ENCODE measurements around the gene GTF2IRD1. TPM values are rescaled to one million over a fixed set of nuclear protein-coding genes. Genes with fewer than 3 reads are reported as not detected.

Gene GTF2IRD1
- total RNA-seq, 1 donor from 2014 or later, result 2.7 TPM

DNA sequence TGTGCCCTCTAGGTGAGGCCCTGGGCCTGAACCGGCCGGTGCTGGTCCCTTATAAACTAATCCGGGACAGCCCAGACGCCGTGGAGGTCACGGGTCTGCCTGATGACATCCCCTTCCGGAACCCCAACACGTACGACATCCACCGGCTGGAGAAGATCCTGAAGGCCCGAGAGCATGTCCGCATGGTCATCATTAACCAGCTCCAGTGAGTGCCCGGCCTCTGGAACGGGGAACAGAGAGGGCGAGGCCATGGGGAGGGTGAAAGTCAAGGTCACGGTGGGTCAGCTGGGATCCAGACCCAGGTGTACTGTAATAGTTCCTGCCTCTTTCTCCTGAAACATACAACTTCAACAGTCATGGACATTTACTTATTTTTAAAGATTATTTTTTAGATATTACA, 137.1 kb downstream of the GTF2IRD1 start:
- H3K36me3 Mint-ChIP-seq (ENCODE audit: low read depth), result no peaks in the 10 kb centered on the region
- H3K4me3 Mint-ChIP-seq, result no peak overlapping the region
- no peaks in the 10 kb centered on the region for H3K9me3 Mint-ChIP-seq
- intact Hi-C loops (cut with micrococcal nuclease), result no loop called here
- H3K4me1 Mint-ChIP-seq, result no peaks in the 10 kb centered on the region
- DNase-seq, result no peak
- H3K27ac Mint-ChIP-seq, result no peak overlapping the region
- no peaks in the 10 kb centered on the region for H3K27me3 Mint-ChIP-seq

DNA sequence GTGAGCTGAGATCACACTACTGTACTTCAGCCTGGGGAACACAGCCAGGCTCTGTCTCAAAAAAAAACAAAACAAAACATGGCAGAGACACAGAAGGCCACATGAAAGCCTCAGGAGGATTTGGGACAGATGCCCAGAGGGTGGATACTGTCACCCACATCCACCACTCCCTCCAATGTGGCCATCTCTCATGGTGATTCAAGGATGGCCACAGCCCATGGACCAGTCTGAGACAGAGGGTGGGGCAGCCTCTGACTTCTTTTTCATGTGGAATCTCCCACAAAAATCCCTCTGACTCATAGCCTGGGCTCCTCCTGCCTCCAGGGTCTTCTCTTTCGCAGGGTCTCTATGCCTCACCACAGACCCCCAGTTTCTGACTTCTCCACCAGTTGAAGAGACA, 144.9 kb downstream of the GTF2IRD1 start:
- Mint-ChIP-seq H3K27me3 (no peaks in the 10 kb centered on the region), H3K4me3 (no peak overlapping the region), H3K9me3 (no peaks in the 10 kb centered on the region), H3K4me1 (peaks cover 4% of the 10 kb centered on the region), H3K36me3 (ENCODE audit: low read depth) (no peaks in the 10 kb centered on the region), H3K27ac (peak overlapping the region; percentile 59)
- intact Hi-C loops (cut with micrococcal nuclease), result no loop called here
- DNase-seq, result no peak

DNA sequence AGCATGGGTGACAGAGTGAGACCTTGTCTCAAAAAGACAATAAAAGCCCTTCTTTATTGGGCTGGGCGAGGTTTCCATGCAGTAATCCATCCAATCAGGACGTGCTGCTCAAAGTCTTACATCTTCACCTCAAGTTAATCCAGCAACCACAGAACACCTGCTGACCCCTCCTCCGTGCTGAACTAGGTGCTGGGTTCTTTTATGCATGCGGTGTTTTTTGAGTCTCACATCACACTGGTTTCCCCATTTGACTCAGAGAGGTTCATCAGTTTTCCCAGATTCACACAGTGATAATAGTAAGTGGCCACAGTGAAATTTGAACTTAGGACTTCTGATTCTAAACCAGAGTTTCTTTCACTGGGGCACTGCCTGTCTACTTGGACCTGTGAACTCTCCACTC, 145.5 kb downstream of the GTF2IRD1 start:
- Mint-ChIP-seq H3K27ac (no peak overlapping the region), H3K4me1 (peaks cover 4% of the 10 kb centered on the region), H3K27me3 (no peaks in the 10 kb centered on the region), H3K4me3 (no peak overlapping the region), H3K36me3 (ENCODE audit: low read depth) (no peaks in the 10 kb centered on the region), H3K9me3 (no peaks in the 10 kb centered on the region)
- no peak for DNase-seq
- intact Hi-C loops (cut with micrococcal nuclease), result no loop called here

DNA sequence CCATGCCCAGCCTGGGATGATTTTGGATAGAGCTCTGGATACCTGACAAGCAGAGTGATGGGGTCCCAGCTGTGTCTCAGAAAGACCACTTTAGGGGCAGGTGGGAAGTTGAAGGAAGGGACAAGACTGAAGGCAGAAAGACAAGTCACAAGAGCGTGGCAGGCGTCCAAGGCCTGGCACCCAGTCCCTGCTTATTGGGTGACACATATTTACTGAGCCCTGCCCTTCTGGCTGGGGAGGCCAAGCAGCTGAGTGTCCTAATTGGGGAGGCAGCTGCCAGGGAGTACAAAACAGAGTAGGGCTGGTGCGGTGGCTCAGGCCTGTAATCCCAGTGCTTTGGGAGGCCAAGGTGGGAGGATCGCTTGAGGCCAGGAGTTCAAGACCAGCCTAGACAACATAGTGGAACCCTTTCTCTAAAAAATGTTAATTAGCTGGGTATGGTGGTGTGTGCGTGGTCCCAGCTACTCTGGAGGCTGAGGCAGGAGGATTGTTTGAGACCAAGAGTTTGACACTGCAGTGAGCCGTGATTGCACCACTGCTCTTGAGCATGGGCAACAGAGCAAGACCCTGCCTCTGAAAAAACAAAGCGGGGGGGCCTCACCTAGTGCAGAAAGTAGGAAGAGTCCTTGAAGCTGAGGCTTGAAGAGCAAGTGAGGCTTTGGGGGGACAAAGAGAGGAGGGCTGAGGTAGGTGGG, 150.8 kb downstream of the GTF2IRD1 start:
- no peaks in the 10 kb centered on the region for H3K36me3 Mint-ChIP-seq (ENCODE audit: low read depth)
- intact Hi-C loops (cut with micrococcal nuclease), result no loop called here

DNA sequence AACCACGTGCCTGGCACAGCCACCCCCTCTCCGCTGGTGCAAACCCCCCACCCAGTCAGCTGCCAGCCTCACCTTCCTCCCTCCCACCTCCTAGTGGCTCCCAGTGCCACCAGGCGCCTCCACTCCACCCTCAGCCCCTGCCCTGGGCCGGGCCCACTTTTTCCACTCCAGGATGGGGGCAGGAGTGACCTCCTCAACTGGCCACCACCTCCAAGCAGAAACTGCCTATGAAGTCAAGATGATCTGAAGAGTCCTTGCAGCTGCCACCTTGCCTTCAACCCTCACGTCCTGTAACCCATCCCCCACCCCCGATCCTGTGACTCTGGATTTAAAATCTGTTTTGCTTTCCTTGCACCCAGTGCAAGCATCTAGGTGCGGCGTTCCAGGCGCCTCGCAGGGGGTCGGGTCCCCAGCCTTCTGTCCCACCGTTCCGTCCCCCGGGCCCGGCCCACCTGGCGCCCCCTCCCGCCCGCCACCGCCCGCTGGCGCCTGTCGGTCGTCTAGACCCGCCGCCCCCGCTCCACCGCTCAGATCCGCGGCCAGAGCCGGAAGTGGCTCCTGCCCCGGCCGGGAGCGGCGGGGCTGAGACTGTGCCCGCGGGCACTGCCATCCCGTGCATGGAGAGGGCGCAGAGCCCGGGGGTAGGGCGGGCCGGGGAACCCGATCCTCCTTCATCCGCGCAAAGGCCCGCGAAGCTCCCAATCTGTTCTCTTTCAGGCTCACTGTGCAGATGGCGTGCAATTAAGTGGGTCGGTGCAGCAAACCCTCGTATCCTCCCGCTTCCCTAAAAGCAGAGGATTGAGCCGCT, 152.6 kb downstream of the GTF2IRD1 start:
- H3K4me1 Mint-ChIP-seq, result peaks cover 9% of the 10 kb centered on the region
- H3K4me3 Mint-ChIP-seq, result peak overlapping the region; percentile 76
- H3K36me3 Mint-ChIP-seq (ENCODE audit: low read depth), result no peaks in the 10 kb centered on the region
- peak; percentile 77 for DNase-seq
- intact Hi-C loops (cut with micrococcal nuclease), result no loop called here
- no peaks in the 10 kb centered on the region for H3K9me3 Mint-ChIP-seq
- peaks cover 6% of the 10 kb centered on the region for H3K27me3 Mint-ChIP-seq
- no peak overlapping the region for H3K27ac Mint-ChIP-seq

More for the DNA sequence above, 150.8 kb downstream of the GTF2IRD1 start:
- H3K4me1 Mint-ChIP-seq, result peaks cover 10% of the 10 kb centered on the region
- no peak for DNase-seq
- no peaks in the 10 kb centered on the region for H3K9me3 Mint-ChIP-seq
- H3K4me3 Mint-ChIP-seq, result peak overlapping the region; percentile 42
- H3K27ac Mint-ChIP-seq, result peak overlapping the region; percentile 68
- H3K27me3 Mint-ChIP-seq, result peaks cover 6% of the 10 kb centered on the region

DNA sequence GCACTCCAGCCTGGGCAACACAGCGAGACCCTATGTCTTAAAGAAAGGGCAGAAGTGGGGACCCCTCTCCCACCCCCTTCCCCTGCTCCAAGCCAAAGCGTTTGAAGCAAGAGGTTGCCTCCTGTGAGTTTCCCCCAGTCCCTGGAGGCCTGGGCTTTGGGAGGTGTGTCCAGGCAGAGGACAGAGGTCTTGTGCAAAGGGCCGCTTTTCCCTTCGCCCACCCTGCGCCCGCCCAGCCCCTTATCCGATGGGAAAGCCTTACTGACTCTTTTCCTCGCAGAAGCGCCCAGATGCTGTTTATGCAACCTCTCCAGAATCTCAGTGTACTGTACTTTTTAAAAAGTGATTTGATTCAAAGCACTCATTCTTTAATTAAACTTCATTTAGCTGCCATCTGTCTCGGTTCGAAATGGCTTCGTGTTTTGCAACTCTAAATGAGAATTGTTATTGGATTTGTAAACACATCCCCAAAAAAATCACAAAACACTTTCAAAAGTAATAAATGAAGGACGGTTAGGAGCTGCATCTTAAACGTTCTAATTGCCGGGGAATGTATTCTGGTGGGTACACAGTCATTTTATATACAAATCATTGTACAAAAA, 153.3 kb downstream of the GTF2IRD1 start:
- Mint-ChIP-seq H3K27ac (no peak overlapping the region), H3K4me1 (peaks cover 9% of the 10 kb centered on the region), H3K9me3 (no peaks in the 10 kb centered on the region), H3K27me3 (peaks cover 6% of the 10 kb centered on the region), H3K4me3 (peak overlapping the region; percentile 76), H3K36me3 (ENCODE audit: low read depth) (no peaks in the 10 kb centered on the region)
- no peak for DNase-seq
- intact Hi-C loops (cut with micrococcal nuclease), result no loop called here

DNA sequence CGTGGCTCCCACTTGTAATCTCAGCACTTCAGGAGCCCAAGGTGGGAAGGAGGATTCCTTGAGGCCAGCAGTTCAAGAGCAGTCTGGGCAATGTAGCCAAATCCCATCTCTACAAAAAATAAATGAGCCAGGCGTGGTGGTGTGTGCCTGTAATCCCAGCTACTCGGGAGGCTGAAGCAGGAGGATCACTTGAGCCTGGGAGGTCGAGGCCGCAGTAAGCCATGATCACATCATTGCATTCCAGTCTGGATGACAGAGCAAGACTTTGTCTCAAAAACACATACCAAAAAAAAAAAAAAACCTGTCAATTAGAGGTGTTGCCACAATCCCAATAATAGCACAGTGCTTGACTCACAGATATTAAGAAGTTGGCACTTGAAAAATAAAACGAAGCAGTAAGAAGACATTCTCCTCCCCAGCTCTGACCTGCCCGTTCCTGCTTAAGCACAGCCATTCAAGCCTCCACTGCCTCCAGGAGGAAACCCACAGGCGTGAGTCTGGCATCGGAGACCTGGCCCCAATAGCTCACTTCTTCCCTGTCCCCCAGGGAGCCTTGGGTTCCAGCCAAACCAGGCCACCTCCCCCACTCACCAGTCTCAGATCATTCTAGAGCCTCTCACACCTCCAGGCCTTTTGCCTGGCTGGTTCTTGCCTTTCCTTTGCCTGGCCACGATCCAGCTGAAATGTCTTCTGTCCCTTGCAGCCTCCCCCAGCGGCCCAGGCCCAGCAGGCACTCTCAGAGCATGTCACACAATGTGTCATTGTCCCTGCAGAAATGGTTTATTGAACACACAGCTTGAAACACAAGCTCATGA, 158.5 kb downstream of the GTF2IRD1 start:
- DNase-seq, result no peak
- Mint-ChIP-seq H3K36me3 (ENCODE audit: low read depth) (no peaks in the 10 kb centered on the region), H3K9me3 (no peaks in the 10 kb centered on the region), H3K4me1 (peaks cover 11% of the 10 kb centered on the region), H3K27me3 (peaks cover 1% of the 10 kb centered on the region), H3K4me3 (no peak overlapping the region), H3K27ac (no peak overlapping the region)
- intact Hi-C loops (cut with micrococcal nuclease), result no loop called here

DNA sequence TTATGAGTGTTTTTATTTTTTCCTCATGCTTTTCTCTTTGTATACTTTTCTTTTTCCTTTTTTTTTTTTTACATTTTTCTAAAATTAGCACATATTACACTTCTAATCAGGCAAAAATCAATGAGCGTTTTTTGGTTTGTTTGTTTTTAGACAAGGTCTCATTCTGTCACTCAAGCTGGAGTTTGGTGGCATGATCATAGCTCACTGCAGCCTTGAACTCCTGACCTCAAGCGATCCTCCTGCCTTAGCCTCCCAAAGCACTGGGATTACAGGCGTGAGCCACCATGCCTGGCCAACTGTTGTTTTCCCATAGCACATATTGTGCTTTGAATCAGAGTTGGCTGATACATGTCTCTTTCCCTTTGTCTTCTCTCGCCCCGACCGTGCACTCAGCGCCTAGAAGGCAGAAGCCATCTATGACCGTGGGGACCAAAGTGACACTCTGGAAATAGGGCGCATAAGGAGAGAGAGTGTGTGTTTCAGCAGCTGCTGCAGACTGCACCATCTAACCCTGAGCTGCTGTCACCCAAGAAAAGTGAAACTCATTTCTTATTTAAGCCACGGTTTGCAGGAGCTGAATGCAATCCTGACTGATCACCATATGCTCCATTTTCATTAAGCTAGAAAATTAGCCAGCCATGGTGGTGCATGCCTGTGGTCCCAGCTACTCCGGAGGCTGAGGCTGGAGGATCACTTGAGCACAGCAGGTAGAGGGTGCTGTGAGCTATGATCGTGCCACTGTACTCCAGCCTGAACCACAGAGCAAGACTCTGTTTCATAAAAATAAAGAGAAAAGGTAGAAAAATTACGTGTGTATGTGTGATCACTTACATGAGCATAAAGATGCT, 162.5 kb downstream of the GTF2IRD1 start:
- Mint-ChIP-seq H3K9me3 (no peaks in the 10 kb centered on the region), H3K4me3 (peak overlapping the region; percentile 41), H3K4me1 (peaks cover 15% of the 10 kb centered on the region), H3K27ac (peak overlapping the region; percentile 74), H3K36me3 (ENCODE audit: low read depth) (no peaks in the 10 kb centered on the region), H3K27me3 (no peaks in the 10 kb centered on the region)
- peak; percentile 60 for DNase-seq
- intact Hi-C loops (cut with micrococcal nuclease), result loop anchor here (2.0 kb wide), 1 partner anchor 41 kb away; the partner anchor contains the start of gene GTF2I

DNA sequence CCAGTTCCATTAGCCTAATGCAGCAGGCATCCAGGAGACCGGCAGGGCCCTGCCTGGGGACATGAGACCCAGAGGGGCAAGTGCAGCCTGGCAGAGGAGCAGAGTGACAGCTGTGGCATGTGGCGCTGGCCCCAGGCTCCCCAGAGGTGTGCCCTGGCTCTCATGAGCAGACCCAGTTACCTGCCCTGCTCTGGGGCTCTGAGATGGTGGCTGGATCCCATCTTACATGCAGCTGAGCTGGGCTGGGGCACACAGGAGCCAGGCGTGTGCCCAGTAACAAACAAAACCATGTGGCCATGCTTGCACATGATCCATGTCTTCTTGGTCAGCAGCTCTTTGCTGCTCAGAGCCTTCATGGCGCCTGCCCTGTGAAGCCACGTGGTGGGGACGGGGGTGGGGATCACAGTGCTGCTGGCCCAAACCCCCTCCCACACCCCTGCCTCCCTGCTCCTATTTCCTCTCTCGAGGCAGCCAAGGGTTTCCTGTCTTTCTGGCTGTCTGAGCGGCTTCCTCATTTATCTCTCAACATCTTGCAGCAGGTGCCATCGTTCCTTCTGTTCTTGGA, 163.6 kb downstream of the GTF2IRD1 start:
- peak overlapping the region; percentile 72 for H3K4me3 Mint-ChIP-seq

DNA sequence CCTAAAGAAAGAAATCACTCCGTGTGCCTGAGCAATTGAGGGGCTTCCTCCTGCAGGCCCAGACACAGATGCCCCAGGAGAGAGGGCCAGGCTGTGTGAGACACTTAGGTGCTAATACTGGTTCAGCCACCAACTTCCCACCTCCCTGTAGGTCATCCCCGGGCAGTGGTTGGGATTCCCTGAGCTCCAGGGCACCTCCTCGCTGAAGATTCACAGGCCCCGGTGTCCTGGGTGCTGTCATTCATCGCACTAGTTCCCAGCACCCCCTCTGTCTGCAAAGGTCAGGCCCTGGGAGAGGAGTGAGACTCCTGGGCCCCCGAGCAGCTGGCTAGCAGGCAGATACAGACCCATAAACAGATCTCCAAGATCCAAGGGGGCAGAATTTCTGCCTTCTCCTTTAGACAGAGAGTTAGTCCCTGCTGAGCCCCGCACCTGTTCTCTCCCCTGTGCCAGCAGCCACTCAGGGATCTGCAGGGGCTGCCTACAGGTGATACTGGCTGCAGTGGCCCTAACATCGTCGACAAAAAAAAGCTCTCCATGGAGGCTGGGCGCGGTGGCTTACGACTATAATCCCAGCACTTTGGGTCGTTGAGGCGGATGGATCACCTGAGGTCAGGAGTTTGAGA, 165.6 kb downstream of the GTF2IRD1 start:
- DNase-seq, result no peak
- Mint-ChIP-seq H3K27ac (no peak overlapping the region), H3K4me1 (peaks cover 15% of the 10 kb centered on the region), H3K9me3 (no peaks in the 10 kb centered on the region), H3K4me3 (no peak overlapping the region), H3K27me3 (no peaks in the 10 kb centered on the region), H3K36me3 (ENCODE audit: low read depth) (no peaks in the 10 kb centered on the region)
- intact Hi-C loops (cut with micrococcal nuclease), result no loop called here

More for the DNA sequence above, 163.6 kb downstream of the GTF2IRD1 start:
- Mint-ChIP-seq H3K9me3 (no peaks in the 10 kb centered on the region), H3K36me3 (ENCODE audit: low read depth) (no peaks in the 10 kb centered on the region), H3K27me3 (no peaks in the 10 kb centered on the region), H3K27ac (peak overlapping the region; percentile 95), H3K4me1 (peaks cover 15% of the 10 kb centered on the region)
- intact Hi-C loops (cut with micrococcal nuclease), result loop anchor here (2.0 kb wide), 1 partner anchor 40 kb away; the partner anchor contains the start of gene GTF2I
- DNase-seq, result peak; percentile 71

DNA sequence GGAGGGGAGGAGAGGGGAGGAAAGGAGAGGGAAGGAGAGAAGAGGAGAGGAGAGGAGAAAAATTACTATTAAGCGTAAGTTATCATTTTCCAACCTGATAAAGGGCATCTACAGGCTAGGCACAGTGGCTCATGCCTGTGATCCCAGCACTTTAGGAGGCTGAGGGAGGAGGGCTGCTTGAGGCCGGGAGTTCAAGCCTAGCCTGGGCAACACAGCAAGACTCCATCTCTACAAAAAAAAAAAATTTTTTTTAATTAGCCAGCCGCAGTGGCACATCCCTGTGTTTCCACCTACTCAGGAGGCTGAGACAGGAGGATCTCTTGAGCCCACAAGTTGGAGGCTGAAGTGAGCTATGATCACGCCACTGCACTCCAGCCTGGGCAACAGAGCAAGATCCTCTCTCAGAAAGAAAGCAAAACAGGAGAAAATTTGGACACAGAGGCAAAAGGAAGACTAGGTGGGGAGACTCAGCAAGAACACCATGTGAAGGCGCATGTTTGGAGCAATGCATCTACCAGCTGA, 168.6 kb downstream of the GTF2IRD1 start:
- intact Hi-C loops (cut with micrococcal nuclease), result no loop called here
- no peak for DNase-seq
- no peaks in the 10 kb centered on the region for H3K9me3 Mint-ChIP-seq

DNA sequence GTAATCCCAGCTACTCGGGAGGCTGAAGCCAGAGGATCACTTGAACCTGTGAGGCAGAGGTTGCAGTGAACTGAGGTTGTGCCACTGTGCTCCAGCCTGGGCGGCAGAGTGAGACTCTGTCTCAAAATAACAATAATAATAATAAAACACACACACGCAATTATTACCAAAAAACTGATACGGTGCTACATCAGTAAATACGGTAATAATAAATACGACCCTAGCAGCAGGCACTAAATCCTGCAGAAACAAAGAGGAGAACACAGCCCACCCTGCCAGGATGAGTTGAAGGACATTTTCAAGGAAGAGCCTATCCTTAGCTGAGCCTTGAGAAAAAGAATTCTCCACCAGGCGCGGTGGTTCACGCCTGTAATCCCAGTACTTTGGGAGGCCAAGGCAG, 169.4 kb downstream of the GTF2IRD1 start:
- Mint-ChIP-seq H3K27me3 (no peaks in the 10 kb centered on the region), H3K4me1 (peaks cover 2% of the 10 kb centered on the region), H3K4me3 (no peak overlapping the region), H3K27ac (no peak overlapping the region), H3K36me3 (ENCODE audit: low read depth) (no peaks in the 10 kb centered on the region), H3K9me3 (no peaks in the 10 kb centered on the region)
- intact Hi-C loops (cut with micrococcal nuclease), result no loop called here
- no peak for DNase-seq

More for the DNA sequence above, 168.6 kb downstream of the GTF2IRD1 start:
- Mint-ChIP-seq H3K4me3 (no peak overlapping the region), H3K36me3 (ENCODE audit: low read depth) (no peaks in the 10 kb centered on the region), H3K27me3 (no peaks in the 10 kb centered on the region), H3K4me1 (peaks cover 6% of the 10 kb centered on the region), H3K27ac (no peak overlapping the region)

Data from activated CD4-positive, alpha-beta T cell treated with anti-CD3 and anti-CD28 coated beads, Interleukin-2, amount 10 ng/mL, durations not matched to agents 24 days and 14 days (primary cell).